ENCODE results near the gene FBXO47. TPM values are rescaled to one million over a fixed set of nuclear protein-coding genes. Genes with fewer than 3 reads are reported as not detected.
A peak's percentile ranks its signal among the peaks of the same experiment; 100 is the strongest.

Gene FBXO47
- polyA plus RNA-seq, 3 donors: not detected

DNA sequence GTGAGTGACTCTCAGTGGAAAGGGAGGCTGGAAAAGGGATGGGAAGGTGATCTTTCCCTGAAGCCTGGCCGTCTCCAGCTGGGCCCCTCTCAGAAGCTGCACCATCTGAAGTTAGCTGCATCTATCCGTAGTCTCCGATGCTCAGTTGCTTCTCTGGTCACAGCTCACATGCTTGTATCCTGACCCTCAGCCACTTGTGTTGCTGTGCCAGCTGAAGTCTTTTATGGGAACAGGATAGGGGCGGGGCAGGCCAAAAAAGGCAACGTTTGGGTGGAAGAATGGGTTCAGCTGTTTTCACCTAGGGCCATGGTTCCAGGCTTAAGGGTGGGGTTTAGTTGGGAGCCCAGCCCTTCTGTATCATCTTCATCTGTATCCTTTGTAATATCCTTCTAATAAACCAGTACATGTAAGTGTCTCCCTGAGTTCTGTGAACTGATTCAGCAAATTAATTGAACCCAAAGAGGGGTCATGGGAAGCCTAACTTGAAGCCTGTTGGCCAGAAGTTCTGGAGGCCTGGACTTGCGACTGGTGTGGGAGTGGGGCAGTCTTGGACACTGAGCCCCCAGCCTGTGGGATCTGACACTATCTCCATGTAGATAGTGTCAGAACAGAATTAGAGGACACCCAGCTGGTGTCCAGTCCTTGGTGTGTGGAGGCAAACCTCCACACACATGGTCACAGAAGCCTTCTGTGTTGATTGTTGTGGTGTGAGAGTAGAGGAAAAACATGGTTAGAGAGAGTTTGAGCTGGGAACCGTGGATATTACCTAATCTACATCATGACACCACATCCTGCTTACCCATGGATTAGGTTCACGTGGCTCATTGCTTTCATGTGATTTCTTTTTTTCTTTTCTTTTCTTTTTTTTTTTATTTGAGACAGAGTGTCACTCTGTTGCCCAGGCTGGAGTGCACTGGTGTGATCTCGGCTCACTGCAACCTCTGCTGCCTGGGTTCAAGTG lies 49.3 kb upstream of the FBXO47 start:
- Histone ChIP-seq H3K4me2 (replicated peaks; ENCODE audit: extremely low read depth, low read length, poor library complexity, severe bottlenecking) (peak overlapping the region; percentile 8), H3K27ac (ENCODE audit: low read depth in 1 of 2, low read length in 2 of 2) (peak overlapping the region; percentile 82 to 92), H3K36me3 (replicated peaks in 1 of 2; ENCODE audit: control insufficient read depth in 1 of 2, insufficient read depth in 2 of 2, low read length in 2 of 2) (no peaks in the 10 kb centered on the region), H3K27me3 (ENCODE audit: control insufficient read depth in 2 of 2, insufficient read depth in 2 of 2, low read length in 2 of 2) (no peaks in the 10 kb centered on the region), H3K9ac (ENCODE audit: insufficient read depth, low read length, poor library complexity, severe bottlenecking) (peak overlapping the region; percentile 20), H3K4me1 (ENCODE audit: control insufficient read depth in 1 of 2, insufficient read depth in 2 of 2, low read length in 2 of 2) (peaks cover 51 to 56% of the 10 kb centered on the region in 2 donors), H3K4me3 (replicated peaks in 1 of 3; ENCODE audit: low read depth in 2 of 3, low read length in 3 of 3) (no peak overlapping the region), H3K9me3 (replicated peaks in 1 of 2; ENCODE audit: control insufficient read depth in 1 of 2, insufficient read depth in 1 of 2, low read length in 2 of 2) (no peaks in the 10 kb centered on the region), H2AFZ (ENCODE audit: insufficient read depth, low read depth, low read length, poor library complexity, severe bottlenecking) (no peak overlapping the region), H4K20me1 (ENCODE audit: insufficient read depth, low read length) (no peaks in the 10 kb centered on the region), H3K79me2 (ENCODE audit: insufficient read depth, low read length) (no peaks in the 10 kb centered on the region)
- TF ChIP-seq, protein P1, sequence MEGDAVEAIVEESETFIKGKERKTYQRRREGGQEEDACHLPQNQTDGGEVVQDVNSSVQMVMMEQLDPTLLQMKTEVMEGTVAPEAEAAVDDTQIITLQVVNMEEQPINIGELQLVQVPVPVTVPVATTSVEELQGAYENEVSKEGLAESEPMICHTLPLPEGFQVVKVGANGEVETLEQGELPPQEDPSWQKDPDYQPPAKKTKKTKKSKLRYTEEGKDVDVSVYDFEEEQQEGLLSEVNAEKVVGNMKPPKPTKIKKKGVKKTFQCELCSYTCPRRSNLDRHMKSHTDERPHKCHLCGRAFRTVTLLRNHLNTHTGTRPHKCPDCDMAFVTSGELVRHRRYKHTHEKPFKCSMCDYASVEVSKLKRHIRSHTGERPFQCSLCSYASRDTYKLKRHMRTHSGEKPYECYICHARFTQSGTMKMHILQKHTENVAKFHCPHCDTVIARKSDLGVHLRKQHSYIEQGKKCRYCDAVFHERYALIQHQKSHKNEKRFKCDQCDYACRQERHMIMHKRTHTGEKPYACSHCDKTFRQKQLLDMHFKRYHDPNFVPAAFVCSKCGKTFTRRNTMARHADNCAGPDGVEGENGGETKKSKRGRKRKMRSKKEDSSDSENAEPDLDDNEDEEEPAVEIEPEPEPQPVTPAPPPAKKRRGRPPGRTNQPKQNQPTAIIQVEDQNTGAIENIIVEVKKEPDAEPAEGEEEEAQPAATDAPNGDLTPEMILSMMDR (IDR thresholded peaks at IDR 0.05): no peak
- H3K9me3 Mint-ChIP-seq: no peaks in the 10 kb centered on the region
- peak overlapping the region; percentile 85 to 96 (median 94) for H3K27ac Mint-ChIP-seq
- peaks cover 48% of the 10 kb centered on the region for H3K4me1 Mint-ChIP-seq
- peak; percentile 67 to 72 (median 71) for DNase-seq
- no peaks in the 10 kb centered on the region for H3K36me3 Mint-ChIP-seq
- WGBS (ENCODE audit: insufficient coverage): 100% methylated on average over 3 of the region's 9 CpGs
- H3K27me3 Mint-ChIP-seq (ENCODE audit: low read depth in 3 of 3): peaks cover 0 to 7% (median 4%) of the 10 kb centered on the region in 3 donors
- peak overlapping the region in 1 of 2 donors; percentile 51 for H3K4me3 Mint-ChIP-seq
- intact Hi-C loops (cut with micrococcal nuclease): loop anchor here in 1 of 2 donors (2.0 kb wide), 1 partner anchor 14 kb away; no protein-coding TSS in a partner anchor

DNA sequence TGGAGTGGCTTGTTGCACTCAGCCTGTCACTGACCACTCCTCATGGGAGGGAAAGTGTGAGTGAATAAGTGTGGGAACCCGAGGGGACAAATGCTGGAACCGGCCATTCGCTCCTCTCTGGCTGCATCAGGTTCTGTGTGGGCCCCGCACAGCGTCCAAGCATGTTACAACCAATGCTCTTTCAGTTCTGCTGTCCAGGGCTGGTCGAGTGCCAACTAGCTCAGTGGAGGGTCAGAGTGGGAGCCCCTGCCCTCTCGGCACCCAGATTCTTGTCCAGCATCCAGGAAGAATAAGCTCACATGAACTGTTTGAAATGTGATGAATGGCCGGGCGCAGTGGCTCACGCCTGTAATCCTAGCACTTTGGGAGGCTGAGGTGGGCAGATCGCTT lies 48.3 kb upstream of the FBXO47 start:
- Histone ChIP-seq H3K4me1 (ENCODE audit: control insufficient read depth in 1 of 2, insufficient read depth in 2 of 2, low read length in 2 of 2) (peaks cover 51 to 56% of the 10 kb centered on the region in 2 donors), H3K4me2 (replicated peaks; ENCODE audit: extremely low read depth, low read length, poor library complexity, severe bottlenecking) (peak overlapping the region; percentile 42), H2AFZ (ENCODE audit: insufficient read depth, low read depth, low read length, poor library complexity, severe bottlenecking) (peak overlapping the region; percentile 69), H3K79me2 (ENCODE audit: insufficient read depth, low read length) (no peaks in the 10 kb centered on the region), H3K36me3 (replicated peaks in 1 of 2; ENCODE audit: control insufficient read depth in 1 of 2, insufficient read depth in 2 of 2, low read length in 2 of 2) (no peaks in the 10 kb centered on the region), H3K27ac (ENCODE audit: low read depth in 1 of 2, low read length in 2 of 2) (peak overlapping the region; percentile 82 to 92), H3K9ac (ENCODE audit: insufficient read depth, low read length, poor library complexity, severe bottlenecking) (peak overlapping the region; percentile 38), H3K27me3 (ENCODE audit: control insufficient read depth in 2 of 2, insufficient read depth in 2 of 2, low read length in 2 of 2) (no peaks in the 10 kb centered on the region), H4K20me1 (ENCODE audit: insufficient read depth, low read length) (no peaks in the 10 kb centered on the region), H3K9me3 (replicated peaks in 1 of 2; ENCODE audit: control insufficient read depth in 1 of 2, insufficient read depth in 1 of 2, low read length in 2 of 2) (no peaks in the 10 kb centered on the region), H3K4me3 (replicated peaks in 1 of 3; ENCODE audit: low read depth in 2 of 3, low read length in 3 of 3) (no peak overlapping the region)
- Mint-ChIP-seq H3K4me1 (peaks cover 48% of the 10 kb centered on the region), H3K4me3 (no peak overlapping the region), H3K9me3 (no peaks in the 10 kb centered on the region), H3K27ac (peak overlapping the region; percentile 85 to 96 (median 94)), H3K27me3 (ENCODE audit: low read depth in 3 of 3) (peaks cover 0 to 5% (median 4%) of the 10 kb centered on the region in 3 donors), H3K36me3 (no peaks in the 10 kb centered on the region)
- DNase-seq: no peak
- WGBS (ENCODE audit: insufficient coverage): 92% methylated on average over 6 of the region's 11 CpGs
- TF ChIP-seq, protein P1 (IDR thresholded peaks at IDR 0.05): no peak
- intact Hi-C loops (cut with micrococcal nuclease): no loop called here

Data from CD14-positive monocyte (primary cell).